H54 (cell line): ENCODE data around the gene FAM131B.
"Not testable (repeated sequence)": the region's sequence is repeated elsewhere in the genome, so short reads cannot be mapped to it uniquely, and the experiment has no call there.

Experiments used
- DNase-seq: peaks from one replicate; pipeline ENCODE4 v3.0.0; 2011; ENCODE audit warnings: low spot score, mixed read lengths; ENCODE audit not compliant: insufficient read length
- FAIRE-seq: peaks from 3 replicates; lab custom pipeline; 2011; peaks lifted over from hg19 to GRCh38; lab: Jason Lieb, UNC
- POLR2A ChIP-seq: IDR thresholded peaks from 2 replicates; pipeline ENCODE4 v1.6.1; 2011; ENCODE audit warnings: low read depth, mild to moderate bottlenecking, low read length

The FAM131B gene

GRCh38 chr7:143399151-143399550 is 36.6 kb upstream of the FAM131B start:
- no peak for DNase-seq
- no peak for FAIRE-seq
- no peak for TF ChIP-seq POLR2A

- DNase-seq (no peak), FAIRE-seq (no peak)
- TF ChIP-seq POLR2A: no peak
These were observed 36.1 kb upstream of the FAM131B start for GRCh38 chr7:143398616-143399015.

GRCh38 chr7:143397710-143398530 is 35.4 kb upstream of the FAM131B start:
- TF ChIP-seq POLR2A: no peak
- DNase-seq (no peak), FAIRE-seq (no peak)

GRCh38 chr7:143396625-143397556 is 34.4 kb upstream of the FAM131B start:
- FAIRE-seq: no peak
- no peak for DNase-seq
- no peak for TF ChIP-seq POLR2A

- FAIRE-seq: no peak
- TF ChIP-seq POLR2A: no peak
- DNase-seq: no peak
These were observed 33.7 kb upstream of the FAM131B start for GRCh38 chr7:143396182-143396581.

- DNase-seq (no peak), FAIRE-seq (no peak)
- TF ChIP-seq POLR2A: no peak
These were observed 33.0 kb upstream of the FAM131B start for GRCh38 chr7:143395187-143396149.

GRCh38 chr7:143394777-143395176 is 32.3 kb upstream of the FAM131B start:
- DNase-seq: no peak
- no peak for TF ChIP-seq POLR2A
- no peak for FAIRE-seq

GRCh38 chr7:143394068-143394467 is 31.6 kb upstream of the FAM131B start:
- FAIRE-seq: no peak
- DNase-seq: no peak
- TF ChIP-seq POLR2A: no peak

GRCh38 chr7:143393267-143394041 is 30.9 kb upstream of the FAM131B start:
- no peak for FAIRE-seq
- DNase-seq: no peak
- TF ChIP-seq POLR2A: no peak

GRCh38 chr7:143392875-143393266 is 30.4 kb upstream of the FAM131B start:
- FAIRE-seq: no peak

GRCh38 chr7:143392427-143392826 is 29.9 kb upstream of the FAM131B start:
- DNase-seq, FAIRE-seq: not testable (repeated sequence)

More at GRCh38 chr7:143392875-143393266, 30.4 kb upstream of the FAM131B start:
- TF ChIP-seq POLR2A: no peak
- DNase-seq: no peak

- TF ChIP-seq POLR2A: no peak
- DNase-seq (no peak), FAIRE-seq (no peak)
These were observed 29.2 kb upstream of the FAM131B start for GRCh38 chr7:143391462-143392404.
